Common myeloid progenitor, CD34-positive (primary cell): ENCODE results near the gene EIF2B2.

Experiments
- CTCF ChIA-PET: fragments of 350-600 bp; sonication (Branson Sonifier 250); formaldehyde crosslinking; loops from one replicate; lab custom pipeline; 2021; ENCODE audit warnings: antibody characterized with exemption; lab: Charles Lee
- POLR2A ChIA-PET: fragments of 350-600 bp; sonication (Branson Sonifier 250); formaldehyde crosslinking; loops from one replicate; lab custom pipeline; 2021; ENCODE audit warnings: antibody characterized with exemption; lab: Charles Lee
- DNase-seq, 3 donors: peaks; one replicate each; pipeline versions ENCODE4 v3.0.0 to v3.0.0-alpha.2; 2013
- H3K27ac ChIP-seq, 2 experiments: 1 replicate in 1 of 2; 2 replicates in 1 of 2; pipeline ENCODE4 v1.7.0; 2013; ENCODE audit warnings: inconsistent platforms in 2 of 2, low read length in 2 of 2, mild to moderate bottlenecking in 2 of 2, low read depth in 1 of 2, moderate library complexity in 1 of 2; ENCODE audit not compliant: severe bottlenecking in 2 of 2, insufficient read depth in 1 of 2, poor library complexity in 1 of 2
- H3K27me3 ChIP-seq, 5 experiments: replicated peaks in 2 of 5; 1 replicate in 3 of 5; 2 replicates in 2 of 5; pipeline versions ENCODE4 v1.6.1 to v1.7.0; 2013; ENCODE audit warnings: low read length in 4 of 5, mild to moderate bottlenecking in 2 of 5, moderate library complexity in 2 of 5, inconsistent platforms in 1 of 5; ENCODE audit not compliant: insufficient read depth in 5 of 5, control insufficient read depth in 4 of 5
- H3K36me3 ChIP-seq, 4 experiments: 1 replicate in 2 of 4; 2 replicates in 2 of 4; pipeline versions ENCODE4 v1.6.1 to v1.7.0; 2013; ENCODE audit warnings: low read length in 3 of 4, control low read depth in 1 of 4, mild to moderate bottlenecking in 1 of 4; ENCODE audit not compliant: control insufficient read depth in 4 of 4, insufficient read depth in 4 of 4
- H3K4me1 ChIP-seq, 4 experiments: 1 replicate in 3 of 4; 2 replicates in 1 of 4; pipeline versions ENCODE4 v1.6.1 to v1.7.1; 2013; ENCODE audit warnings: low read length in 3 of 4, mild to moderate bottlenecking in 3 of 4, control low read depth in 1 of 4, inconsistent platforms in 1 of 4, moderate library complexity in 1 of 4; ENCODE audit not compliant: control insufficient read depth in 4 of 4, insufficient read depth in 4 of 4; ENCODE audit errors: control extremely low read depth in 1 of 4
- H3K4me3 ChIP-seq, 7 experiments: 1 replicate in 4 of 7; 2 replicates in 3 of 7; pipeline versions ENCODE4 v1.5.1 to v1.7.0; 2013; ENCODE audit warnings: mild to moderate bottlenecking in 7 of 7, low read length in 6 of 7, moderate library complexity in 6 of 7, inconsistent platforms in 2 of 7, low read depth in 2 of 7, control low read depth in 1 of 7; ENCODE audit not compliant: insufficient read depth in 4 of 7, control insufficient read depth in 1 of 7; ENCODE audit errors: extremely low read depth in 1 of 7
- H3K9me3 ChIP-seq, 5 experiments: 1 replicate in 4 of 5; 2 replicates in 1 of 5; pipeline versions ENCODE4 v1.6.1 to v1.7.1; 2013; ENCODE audit warnings: low read length in 4 of 5, mild to moderate bottlenecking in 2 of 5, inconsistent platforms in 1 of 5, low read depth in 1 of 5, moderate library complexity in 1 of 5; ENCODE audit not compliant: control insufficient read depth in 4 of 5, insufficient read depth in 2 of 5; ENCODE audit errors: control extremely low read depth in 1 of 5
- WGBS: methylation state at CpG from one replicate; pipeline ENCODE4 v1.1.5; 2013; ENCODE audit not compliant: insufficient coverage; 5-methylcytosine and 5-hydroxymethylcytosine counted together

Gene EIF2B2

DNA sequence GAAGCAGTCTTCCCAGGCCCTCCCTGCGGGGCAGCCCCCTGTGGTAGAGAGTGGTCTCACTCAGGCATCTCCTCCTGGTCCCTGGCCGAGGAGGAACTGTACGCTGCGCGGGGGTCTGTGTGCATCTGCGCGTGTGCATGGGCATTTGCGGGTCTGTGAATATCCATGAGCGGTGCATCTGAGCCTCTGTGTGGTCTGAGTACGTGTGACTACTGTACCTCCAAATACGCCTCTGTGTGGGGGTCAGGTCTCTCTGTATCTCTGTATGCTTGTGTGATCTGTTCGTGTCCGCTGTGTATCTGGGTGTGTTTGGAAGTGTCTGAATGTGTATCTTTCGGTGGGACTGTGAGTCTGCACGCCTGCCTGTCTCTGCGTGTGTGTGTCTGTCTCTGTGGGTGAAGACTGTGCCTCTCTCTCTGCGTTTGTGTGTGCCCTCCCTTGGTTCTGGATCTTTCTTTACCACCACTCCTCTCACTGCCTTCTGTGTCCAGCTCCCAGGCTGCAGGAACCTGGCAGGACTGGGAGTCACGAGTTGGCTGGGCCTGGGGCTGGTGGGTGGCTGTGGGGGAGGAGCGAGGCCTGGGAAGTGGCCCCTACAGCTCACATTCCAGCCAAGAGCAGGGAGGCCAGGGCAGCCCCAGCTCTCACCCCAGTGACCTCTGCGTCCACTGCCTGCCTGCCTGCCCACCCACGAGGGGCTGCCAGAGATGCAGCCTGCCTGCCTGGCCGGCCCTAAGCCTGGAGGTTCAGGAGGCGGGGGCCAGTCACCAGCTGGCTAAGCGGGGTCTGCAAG lies 46.2 kb upstream of the EIF2B2 start:
- CTCF ChIA-PET = interaction anchor here (1.4 to 1.5 kb wide), 2 partner anchors 9 to 10 kb away, joined by 4 to 6 read pairs; no protein-coding TSS in a partner anchor
- Histone ChIP-seq H3K4me3 (no peak overlapping the region), H3K9me3 (no peaks in the 10 kb centered on the region), H3K36me3 (no peaks in the 10 kb centered on the region), H3K27me3 (peaks cover 0 to 17% (median 0%) of the 10 kb centered on the region in 5 experiments), H3K27ac (no peak overlapping the region), H3K4me1 (peaks cover 0 to 42% (median 24%) of the 10 kb centered on the region in 4 experiments)
- POLR2A ChIA-PET = interaction anchor here (1.8 kb wide), 1 partner anchor 7 kb away, joined by 5 read pairs; no protein-coding TSS in a partner anchor
- 98% methylated on average over 20 of the region's 24 CpGs for WGBS
- no peak for DNase-seq

DNA sequence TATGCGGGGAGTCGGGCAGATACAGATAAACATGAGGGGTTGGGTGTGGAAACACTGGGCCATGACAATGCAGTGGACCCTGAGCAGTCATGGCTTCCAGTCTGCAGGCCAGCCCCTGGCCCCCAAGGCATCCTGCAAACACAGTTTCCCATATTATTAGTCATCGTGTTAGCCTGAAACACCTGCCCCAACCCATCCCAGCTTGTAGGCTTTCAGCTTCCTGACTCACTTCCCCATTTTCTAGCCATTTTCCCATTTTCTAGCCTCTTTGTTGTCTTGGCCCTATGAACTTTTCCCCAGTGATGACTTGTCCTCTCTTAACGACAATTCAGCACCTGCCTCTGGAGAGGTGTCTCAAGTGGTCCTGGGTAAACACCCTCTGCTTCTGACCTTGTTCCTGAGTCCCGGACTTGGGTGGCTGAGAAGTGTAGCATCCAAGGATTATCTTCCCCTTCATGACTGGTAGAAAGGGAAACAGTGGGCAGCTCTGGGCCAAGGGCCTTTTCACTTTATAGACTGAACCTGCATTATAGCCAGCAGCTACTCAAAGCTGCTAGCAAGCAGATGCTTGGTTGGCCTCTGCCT lies 43.0 kb upstream of the EIF2B2 start:
- no peak overlapping the region for H3K27ac ChIP-seq
- H3K36me3 ChIP-seq = no peaks in the 10 kb centered on the region
- WGBS = 78% methylated on average over 4 of the region's 5 CpGs
- CTCF ChIA-PET = interaction anchor here (0.6 to 1.6 kb wide), 6 partner anchors 12 to 766 kb away, joined by 3 to 5 read pairs (median 3); no protein-coding TSS in a partner anchor
- no peak for DNase-seq
- POLR2A ChIA-PET = no interaction called here
- H3K4me1 ChIP-seq = peaks cover 4 to 39% (median 26%) of the 10 kb centered on the region in 4 experiments
- no peak overlapping the region for H3K4me3 ChIP-seq
- H3K27me3 ChIP-seq = peaks cover 0 to 11% (median 0%) of the 10 kb centered on the region in 5 experiments
- H3K9me3 ChIP-seq = no peaks in the 10 kb centered on the region

DNA sequence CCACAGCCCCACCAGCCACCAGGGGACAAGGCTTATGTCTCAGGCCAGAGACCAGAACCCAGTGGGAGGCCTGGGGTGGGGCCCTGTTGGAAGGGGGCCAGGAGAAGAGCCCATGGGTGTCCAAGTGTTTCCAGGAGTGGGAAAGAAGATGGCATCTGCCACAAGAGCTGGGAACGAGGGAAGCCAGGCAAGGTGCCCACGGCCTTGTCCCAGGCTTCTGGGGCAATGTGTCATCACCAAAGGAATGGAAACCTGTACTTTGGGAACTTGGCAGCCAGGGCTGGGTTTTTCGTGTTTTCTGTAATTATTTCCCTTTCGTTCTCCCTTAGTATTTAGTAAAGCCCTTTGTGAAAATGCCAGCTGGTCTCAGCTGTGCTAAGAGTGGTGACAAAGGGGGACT lies 42.0 kb upstream of the EIF2B2 start:
- 91% methylated on average over 4 of the region's 4 CpGs for WGBS
- H3K4me3 ChIP-seq = no peak overlapping the region
- no peaks in the 10 kb centered on the region for H3K9me3 ChIP-seq
- H3K4me1 ChIP-seq = peaks cover 4 to 32% (median 16%) of the 10 kb centered on the region in 4 experiments
- no peak for DNase-seq
- H3K36me3 ChIP-seq = no peaks in the 10 kb centered on the region
- peaks cover 0 to 4% (median 0%) of the 10 kb centered on the region in 5 experiments for H3K27me3 ChIP-seq
- ChIA-PET CTCF (interaction anchor here (1.5 to 1.6 kb wide), 2 partner anchors 10 to 352 kb away, joined by 3 to 4 read pairs; no protein-coding TSS in a partner anchor), POLR2A (no interaction called here)
- H3K27ac ChIP-seq = no peak overlapping the region

DNA sequence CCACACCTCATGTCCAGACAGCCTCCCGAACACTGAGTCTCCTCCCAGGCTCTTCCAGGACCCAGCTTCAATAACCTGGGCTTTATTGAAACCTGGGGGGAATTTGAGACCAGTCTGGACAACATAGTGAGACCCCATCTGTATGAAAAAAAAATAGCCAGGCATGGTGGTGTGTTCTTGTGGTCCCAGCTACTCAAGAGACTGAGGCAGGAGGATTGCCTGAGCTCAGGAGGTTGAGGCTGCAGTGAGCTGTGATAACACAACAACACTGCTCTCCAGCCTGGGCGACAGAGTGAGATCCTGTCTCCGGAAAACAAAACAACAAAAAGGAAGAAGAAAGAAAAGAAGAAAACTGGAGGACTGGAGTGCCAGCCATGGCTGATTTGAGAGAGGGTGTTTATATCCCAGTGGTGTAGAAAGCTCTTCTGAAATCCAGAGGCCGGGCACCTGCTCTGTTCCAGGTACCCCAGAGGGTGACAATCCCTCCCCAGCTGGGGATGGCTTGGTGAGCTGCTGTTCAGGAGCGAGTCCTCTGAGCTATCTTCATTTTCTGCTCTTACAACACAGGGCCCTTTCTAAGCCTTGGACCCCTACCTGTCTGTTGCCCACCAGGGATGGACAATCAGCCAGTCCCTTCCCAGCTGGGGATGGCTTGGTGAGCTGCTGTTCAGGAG lies 41.3 kb upstream of the EIF2B2 start:
- H3K36me3 ChIP-seq = no peaks in the 10 kb centered on the region
- WGBS = 75% methylated on average over 4 of the region's 5 CpGs
- no peak overlapping the region for H3K27ac ChIP-seq
- ChIA-PET POLR2A (no interaction called here), CTCF (interaction anchor here (0.6 to 1.6 kb wide), 9 partner anchors 10 to 128 kb away, joined by 3 to 4 read pairs (median 3); no protein-coding TSS in a partner anchor)
- no peaks in the 10 kb centered on the region for H3K9me3 ChIP-seq
- no peak overlapping the region for H3K4me3 ChIP-seq
- H3K27me3 ChIP-seq = no peaks in the 10 kb centered on the region
- DNase-seq = no peak
- peaks cover 4 to 32% (median 14%) of the 10 kb centered on the region in 4 experiments for H3K4me1 ChIP-seq

DNA sequence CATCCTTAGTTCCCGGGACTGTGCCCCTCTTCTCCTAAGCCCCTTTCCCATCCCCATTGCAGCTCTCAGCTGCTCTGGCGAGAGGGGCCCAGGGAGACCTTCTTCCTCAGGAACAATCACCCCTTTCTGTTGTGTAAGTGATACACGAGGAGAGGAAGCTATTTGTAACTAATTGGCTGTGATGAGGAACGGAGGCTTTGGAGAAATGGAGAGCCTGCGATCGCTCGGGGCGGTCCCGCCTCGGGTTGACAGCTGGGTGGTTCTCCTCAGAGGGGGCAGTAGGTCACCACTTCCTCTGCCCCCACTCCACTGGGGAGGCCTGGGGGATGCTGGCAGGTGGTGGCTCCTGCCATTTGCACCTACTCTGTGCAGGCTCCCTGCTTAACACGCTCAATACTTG lies 40.7 kb upstream of the EIF2B2 start:
- H3K9me3 ChIP-seq = no peaks in the 10 kb centered on the region
- no peaks in the 10 kb centered on the region for H3K27me3 ChIP-seq
- 16% methylated on average over 7 of the region's 11 CpGs for WGBS
- ChIA-PET POLR2A (no interaction called here), CTCF (interaction anchor here (0.8 to 1.6 kb wide), 9 partner anchors 9 to 127 kb away, joined by 3 to 4 read pairs (median 3); partner anchors contain the start of gene RPS6KL1)
- no peaks in the 10 kb centered on the region for H3K36me3 ChIP-seq
- H3K4me1 ChIP-seq = peaks cover 4 to 32% (median 14%) of the 10 kb centered on the region in 4 experiments
- no peak overlapping the region for H3K27ac ChIP-seq
- H3K4me3 ChIP-seq = no peak overlapping the region
- DNase-seq = no peak

DNA sequence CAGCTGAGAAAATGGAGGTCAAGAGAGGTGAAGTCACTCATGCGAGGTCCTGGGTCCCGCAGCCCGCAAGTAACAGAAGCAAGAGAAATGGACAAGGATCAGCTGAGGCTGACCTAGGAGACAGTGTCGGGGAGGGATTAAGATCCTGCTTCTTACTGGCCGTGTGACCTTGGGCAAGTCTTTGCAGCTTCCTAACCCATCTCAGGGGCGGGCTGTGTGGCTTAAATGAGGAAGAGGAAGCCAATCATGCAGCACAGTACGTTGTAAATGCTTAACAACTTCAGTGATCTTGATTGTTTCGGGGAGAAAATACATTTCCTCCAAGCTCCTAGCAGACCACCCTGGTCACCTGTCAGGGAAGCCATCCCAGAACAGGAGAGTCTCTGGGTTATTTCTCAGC lies 40.2 kb upstream of the EIF2B2 start:
- Histone ChIP-seq H3K9me3 (no peaks in the 10 kb centered on the region), H3K4me3 (no peak overlapping the region), H3K27ac (no peak overlapping the region), H3K4me1 (peaks cover 4 to 32% (median 14%) of the 10 kb centered on the region in 4 experiments), H3K36me3 (no peaks in the 10 kb centered on the region), H3K27me3 (no peaks in the 10 kb centered on the region)
- ChIA-PET CTCF (interaction anchor here (0.8 to 1.3 kb wide), 6 partner anchors 11 to 127 kb away, joined by 3 to 4 read pairs (median 3); partner anchors contain the start of gene RPS6KL1), POLR2A (no interaction called here)
- WGBS = 68% methylated on average over 7 of the region's 8 CpGs
- peak in 2 of 3 donors; percentile 43 to 52 for DNase-seq
